Measurements from ENCODE around the gene LTC4S.
"Not testable (repeated sequence)": the region's sequence is repeated elsewhere in the genome, so short reads cannot be mapped to it uniquely, and the experiment has no call there.

The LTC4S gene

DNA sequence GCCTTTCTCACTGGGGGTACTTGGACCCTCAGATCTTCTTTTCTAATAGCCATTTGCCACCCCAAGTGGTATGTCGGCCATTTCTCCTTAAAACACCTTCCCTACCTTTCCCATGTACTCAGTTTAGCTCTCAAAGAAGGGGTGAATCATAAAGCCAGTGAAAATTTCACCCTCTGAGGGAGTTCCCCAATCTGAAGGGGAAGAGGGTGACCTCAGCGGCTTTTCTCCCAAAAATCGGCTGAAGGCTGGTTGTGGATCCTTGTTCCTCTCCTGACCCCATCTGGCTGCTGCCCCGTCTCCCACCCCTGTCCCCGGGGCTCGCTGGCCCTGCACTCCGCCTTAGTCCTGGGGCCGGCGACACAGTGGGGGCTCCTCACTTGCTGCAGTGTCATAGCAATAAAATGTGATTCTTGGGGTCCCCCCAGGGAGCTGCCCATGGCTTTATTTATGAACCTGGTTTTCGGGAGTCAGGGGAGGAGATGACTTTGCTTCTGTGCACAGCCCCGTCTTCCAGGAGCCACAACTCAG is 17.3 kb upstream of the LTC4S start:
- H3K4me1 ChIP-seq (ENCODE audit: insufficient read depth, low read length), result no peaks in the 10 kb centered on the region
- peaks cover 63% of the 10 kb centered on the region for H3K36me3 ChIP-seq (ENCODE audit: insufficient read depth, low read length)
- no peak overlapping the region for H2AFZ ChIP-seq (ENCODE audit: low read depth, low read length)
- H3K27me3 ChIP-seq (ENCODE audit: insufficient read depth, low read length), result no peaks in the 10 kb centered on the region
- H3K4me3 ChIP-seq (ENCODE audit: low read length), result no peak overlapping the region
- no peaks in the 10 kb centered on the region for H3K9me3 ChIP-seq (ENCODE audit: low read length)

DNA sequence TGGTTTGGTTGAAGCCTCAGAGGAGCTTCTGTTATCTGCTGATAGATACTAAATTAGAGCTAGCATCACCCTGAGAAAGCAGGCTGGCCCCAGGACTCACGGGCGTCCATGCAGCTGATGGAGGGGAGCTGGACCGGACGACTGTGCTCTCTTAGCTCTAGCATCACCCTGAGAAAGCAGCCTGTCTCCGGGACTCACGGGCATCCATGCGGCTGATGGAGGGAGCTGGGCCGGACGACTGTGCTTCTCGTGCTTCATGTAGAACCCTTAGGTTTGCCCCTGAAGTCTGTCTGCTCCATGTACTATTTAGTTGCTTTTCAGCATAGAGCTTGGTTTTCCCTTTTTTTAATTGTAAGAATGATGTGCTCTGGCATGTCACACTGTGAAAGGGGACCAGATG is 16.3 kb upstream of the LTC4S start:
- H3K9me3 ChIP-seq (ENCODE audit: low read length), result no peaks in the 10 kb centered on the region
- no peak overlapping the region for H2AFZ ChIP-seq (ENCODE audit: low read depth, low read length)
- H3K4me3 ChIP-seq (ENCODE audit: low read length), result no peak overlapping the region
- H3K36me3 ChIP-seq (ENCODE audit: insufficient read depth, low read length), result peaks cover 58% of the 10 kb centered on the region
- no peaks in the 10 kb centered on the region for H3K4me1 ChIP-seq (ENCODE audit: insufficient read depth, low read length)
- no peaks in the 10 kb centered on the region for H3K27me3 ChIP-seq (ENCODE audit: insufficient read depth, low read length)

DNA sequence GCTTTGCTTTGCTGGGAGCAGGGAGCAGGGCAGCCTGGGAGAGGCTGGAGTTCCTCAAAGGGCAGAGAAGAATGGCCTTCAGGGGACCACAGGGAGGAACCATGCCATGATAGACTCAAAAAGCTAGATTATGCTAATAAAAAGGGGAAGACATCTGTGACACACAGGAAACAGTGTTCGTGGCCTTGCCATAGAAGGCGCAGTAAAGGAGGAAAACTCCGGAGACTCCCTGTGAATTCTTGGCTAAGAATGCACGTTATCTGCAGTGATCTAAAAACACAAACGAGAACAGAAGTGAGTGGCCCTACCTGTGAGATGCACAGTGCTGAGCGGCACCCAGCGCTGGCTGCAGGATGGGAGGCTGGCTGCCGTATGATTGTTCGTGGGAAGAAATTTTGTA is 15.9 kb upstream of the LTC4S start:
- Histone ChIP-seq H3K36me3 (ENCODE audit: insufficient read depth, low read length) (peaks cover 55% of the 10 kb centered on the region), H2AFZ (ENCODE audit: low read depth, low read length) (no peak overlapping the region), H3K4me3 (ENCODE audit: low read length) (no peak overlapping the region), H3K4me1 (ENCODE audit: insufficient read depth, low read length) (no peaks in the 10 kb centered on the region), H3K9me3 (ENCODE audit: low read length) (no peaks in the 10 kb centered on the region), H3K27me3 (ENCODE audit: insufficient read depth, low read length) (no peaks in the 10 kb centered on the region)

DNA sequence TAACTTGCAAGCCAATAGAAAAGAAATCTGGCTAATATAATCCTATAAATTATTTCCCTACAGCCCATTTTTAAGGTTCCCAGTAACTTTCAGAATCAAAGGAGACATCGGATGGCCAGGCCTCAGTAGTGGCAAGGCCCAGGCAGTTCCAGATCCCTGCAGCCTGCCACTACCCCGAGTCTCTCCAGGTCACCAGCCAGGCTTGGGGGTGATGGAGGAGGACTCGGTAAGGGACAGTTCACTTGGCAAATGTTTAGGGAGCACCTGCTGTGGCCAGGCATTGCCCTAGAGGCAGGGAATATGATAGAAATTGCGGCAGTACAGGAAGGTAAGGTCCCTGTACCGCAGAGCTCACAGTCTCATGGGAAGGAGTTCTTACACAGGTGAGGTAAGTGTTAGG is 15.2 kb upstream of the LTC4S start:
- H3K27me3 ChIP-seq (ENCODE audit: insufficient read depth, low read length), result no peaks in the 10 kb centered on the region
- H3K4me1 ChIP-seq (ENCODE audit: insufficient read depth, low read length), result no peaks in the 10 kb centered on the region
- H2AFZ ChIP-seq (ENCODE audit: low read depth, low read length), result no peak overlapping the region
- H3K36me3 ChIP-seq (ENCODE audit: insufficient read depth, low read length), result peaks cover 49% of the 10 kb centered on the region
- no peak overlapping the region for H3K4me3 ChIP-seq (ENCODE audit: low read length)
- no peaks in the 10 kb centered on the region for H3K9me3 ChIP-seq (ENCODE audit: low read length)

GRCh38 chr5:179779826-179780225 is 14.0 kb upstream of the LTC4S start:
- Histone ChIP-seq H3K4me3 (ENCODE audit: low read length) (no peak overlapping the region), H3K36me3 (ENCODE audit: insufficient read depth, low read length) (peaks cover 36% of the 10 kb centered on the region), H3K9me3 (ENCODE audit: low read length) (no peaks in the 10 kb centered on the region), H3K27me3 (ENCODE audit: insufficient read depth, low read length) (no peaks in the 10 kb centered on the region), H2AFZ (ENCODE audit: low read depth, low read length) (no peak overlapping the region), H3K4me1 (ENCODE audit: insufficient read depth, low read length) (no peaks in the 10 kb centered on the region)

DNA sequence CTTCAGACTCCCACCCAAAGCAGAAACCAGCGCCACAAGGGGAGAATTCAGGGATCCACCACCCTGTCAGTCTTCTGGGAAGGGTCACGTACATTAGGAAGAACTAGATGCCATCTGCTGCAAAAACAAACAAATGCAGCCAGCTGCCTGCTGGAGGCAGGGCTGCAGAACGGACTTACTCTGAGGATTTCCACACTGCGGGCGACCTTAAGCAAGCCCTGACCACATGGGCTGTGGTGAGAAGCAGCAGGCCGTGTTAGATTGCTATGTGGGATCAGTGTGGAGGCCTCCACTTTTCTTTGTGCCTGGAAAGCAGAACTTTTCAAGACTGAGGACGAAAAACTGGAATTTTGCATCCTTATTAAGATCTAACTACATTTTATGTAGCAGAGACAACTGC is 13.4 kb upstream of the LTC4S start:
- no peaks in the 10 kb centered on the region for H3K27me3 ChIP-seq (ENCODE audit: insufficient read depth, low read length)
- H3K36me3 ChIP-seq (ENCODE audit: insufficient read depth, low read length), result peaks cover 32% of the 10 kb centered on the region
- no peaks in the 10 kb centered on the region for H3K4me1 ChIP-seq (ENCODE audit: insufficient read depth, low read length)
- no peaks in the 10 kb centered on the region for H3K9me3 ChIP-seq (ENCODE audit: low read length)
- H3K4me3 ChIP-seq (ENCODE audit: low read length), result no peak overlapping the region
- no peak overlapping the region for H2AFZ ChIP-seq (ENCODE audit: low read depth, low read length)

DNA sequence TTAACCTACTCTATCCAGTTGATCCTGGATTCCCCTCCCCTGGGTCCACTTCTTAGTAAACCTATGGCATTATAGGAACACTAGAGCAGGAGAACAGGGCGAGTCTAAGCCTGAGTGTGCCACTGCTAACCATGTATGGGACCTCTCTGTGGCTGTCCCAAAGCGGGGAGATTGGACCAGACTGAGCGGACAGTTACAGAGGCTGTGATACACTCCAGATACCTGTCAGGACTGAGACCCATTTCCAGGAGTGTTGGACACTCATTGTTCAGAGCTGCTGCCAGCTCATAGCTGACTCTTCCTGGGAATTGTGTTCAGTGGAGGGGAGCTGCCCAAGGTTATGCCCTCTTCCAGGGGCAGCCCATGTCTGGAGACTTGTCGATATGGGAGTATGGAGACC is 11.9 kb upstream of the LTC4S start:
- Histone ChIP-seq H3K9me3 (ENCODE audit: low read length) (no peaks in the 10 kb centered on the region), H2AFZ (ENCODE audit: low read depth, low read length) (no peak overlapping the region), H3K4me3 (ENCODE audit: low read length) (no peak overlapping the region), H3K27me3 (ENCODE audit: insufficient read depth, low read length) (no peaks in the 10 kb centered on the region), H3K36me3 (ENCODE audit: insufficient read depth, low read length) (peaks cover 20% of the 10 kb centered on the region), H3K4me1 (ENCODE audit: insufficient read depth, low read length) (no peaks in the 10 kb centered on the region)

DNA sequence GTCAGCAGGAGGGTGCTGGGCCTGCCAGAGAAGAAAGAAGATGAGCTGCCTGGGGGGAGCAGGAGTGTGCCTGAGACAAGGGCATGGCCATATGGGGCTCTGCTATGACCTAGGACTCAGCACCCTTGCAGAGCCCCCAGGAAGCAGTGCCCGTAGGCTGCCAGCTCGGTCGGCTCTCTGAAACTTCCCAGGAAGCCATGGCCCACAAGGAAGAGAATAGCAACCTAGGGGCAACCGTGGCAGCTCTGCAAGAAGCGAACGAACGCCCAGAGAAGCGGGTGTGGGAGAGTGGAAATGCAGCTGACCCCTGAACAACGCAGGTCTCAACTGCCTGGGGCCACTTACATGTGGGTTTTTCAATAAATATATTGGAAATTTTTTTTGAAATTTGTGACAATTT is 10.7 kb upstream of the LTC4S start:
- Histone ChIP-seq H3K4me3 (ENCODE audit: low read length) (no peak overlapping the region), H3K27me3 (ENCODE audit: insufficient read depth, low read length) (no peaks in the 10 kb centered on the region), H2AFZ (ENCODE audit: low read depth, low read length) (no peak overlapping the region), H3K9me3 (ENCODE audit: low read length) (peaks cover under 1% of the 10 kb centered on the region), H3K4me1 (ENCODE audit: insufficient read depth, low read length) (no peaks in the 10 kb centered on the region), H3K36me3 (ENCODE audit: insufficient read depth, low read length) (peaks cover 11% of the 10 kb centered on the region)

GRCh38 chr5:179786861-179787260 is 6.9 kb upstream of the LTC4S start:
- peaks cover 4% of the 10 kb centered on the region for H3K9me3 ChIP-seq (ENCODE audit: low read length)
- no peak overlapping the region for H3K4me3 ChIP-seq (ENCODE audit: low read length)
- H2AFZ ChIP-seq (ENCODE audit: low read depth, low read length), result no peak overlapping the region
- H3K27me3 ChIP-seq (ENCODE audit: insufficient read depth, low read length), result no peaks in the 10 kb centered on the region
- peaks cover 4% of the 10 kb centered on the region for H3K36me3 ChIP-seq (ENCODE audit: insufficient read depth, low read length)
- H3K4me1 ChIP-seq (ENCODE audit: insufficient read depth, low read length), result no peaks in the 10 kb centered on the region

DNA sequence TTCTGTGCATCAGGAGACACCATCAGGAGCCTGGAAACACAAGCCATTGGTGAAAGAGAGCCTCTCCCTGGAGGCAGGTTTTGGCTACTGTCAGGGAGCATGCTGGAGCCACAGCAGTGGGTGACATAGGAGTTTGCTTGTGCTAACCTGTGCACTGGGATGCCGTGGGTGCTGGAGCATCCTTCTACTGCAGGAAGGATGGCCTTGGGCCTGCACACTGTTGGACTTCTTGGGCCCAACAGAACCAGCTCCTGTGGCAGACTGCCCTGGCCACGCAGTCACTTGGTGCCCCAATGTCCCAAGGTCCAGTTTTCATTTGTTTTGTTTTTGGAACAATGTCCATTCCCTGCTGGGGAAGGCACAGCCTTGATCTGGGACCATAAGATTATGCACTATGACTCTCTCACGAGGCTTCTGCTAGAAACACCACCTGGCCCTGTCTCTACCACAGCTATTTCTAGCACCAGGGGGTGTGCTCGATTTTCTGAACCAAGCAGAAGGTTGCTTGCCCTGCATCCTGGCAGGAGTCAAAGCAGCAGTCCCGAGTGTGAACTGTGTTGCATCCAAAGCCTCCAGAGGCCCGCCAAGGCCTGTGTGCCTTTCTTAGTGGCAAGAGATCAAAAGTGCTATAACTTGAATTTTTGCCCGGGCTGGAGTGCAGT is 5.5 kb upstream of the LTC4S start:
- Histone ChIP-seq H3K4me1 (ENCODE audit: insufficient read depth, low read length) (no peaks in the 10 kb centered on the region), H3K36me3 (ENCODE audit: insufficient read depth, low read length) (peaks cover 3% of the 10 kb centered on the region), H3K27me3 (ENCODE audit: insufficient read depth, low read length) (no peaks in the 10 kb centered on the region), H3K4me3 (ENCODE audit: low read length) (no peak overlapping the region), H3K9me3 (ENCODE audit: low read length) (peaks cover 4% of the 10 kb centered on the region), H2AFZ (ENCODE audit: low read depth, low read length) (no peak overlapping the region)

- H3K9me3 ChIP-seq (ENCODE audit: low read length); H3K27me3 ChIP-seq (ENCODE audit: insufficient read depth, low read length); H3K36me3 ChIP-seq (ENCODE audit: insufficient read depth, low read length); H3K4me3 ChIP-seq (ENCODE audit: low read length); H2AFZ ChIP-seq (ENCODE audit: low read depth, low read length); H3K4me1 ChIP-seq (ENCODE audit: insufficient read depth, low read length): not testable (repeated sequence)
These were observed 4.5 kb upstream of the LTC4S start for GRCh38 chr5:179789278-179789677.

- Histone ChIP-seq H3K36me3 (ENCODE audit: insufficient read depth, low read length) (peaks cover 6% of the 10 kb centered on the region), H3K4me3 (ENCODE audit: low read length) (no peak overlapping the region), H3K27me3 (ENCODE audit: insufficient read depth, low read length) (no peaks in the 10 kb centered on the region), H3K4me1 (ENCODE audit: insufficient read depth, low read length) (no peaks in the 10 kb centered on the region), H3K9me3 (ENCODE audit: low read length) (peaks cover 4% of the 10 kb centered on the region), H2AFZ (ENCODE audit: low read depth, low read length) (no peak overlapping the region)
These were observed 1.7 kb upstream of the LTC4S start for GRCh38 chr5:179791881-179792611.

- Histone ChIP-seq H3K4me1 (ENCODE audit: insufficient read depth, low read length) (no peaks in the 10 kb centered on the region), H3K4me3 (ENCODE audit: low read length) (no peak overlapping the region), H2AFZ (ENCODE audit: low read depth, low read length) (no peak overlapping the region), H3K36me3 (ENCODE audit: insufficient read depth, low read length) (peaks cover 14% of the 10 kb centered on the region), H3K9me3 (ENCODE audit: low read length) (peaks cover 4% of the 10 kb centered on the region), H3K27me3 (ENCODE audit: insufficient read depth, low read length) (no peaks in the 10 kb centered on the region)
These were observed 946 bp upstream of the LTC4S start for GRCh38 chr5:179792612-179793467.

All from neuron (in vitro differentiated cells).